Osteocyte (in vitro differentiated cells): ENCODE measurements around the gene CYTH1. TPM values are rescaled to one million over a fixed set of nuclear protein-coding genes. Genes with fewer than 3 reads are reported as not detected.

Source experiments
- DNase-seq: peaks from one replicate; pipeline ENCODE4 v3.0.0; 2021; ENCODE audit warnings: mixed read lengths; ENCODE audit not compliant: unreplicated experiment; ENCODE audit errors: extremely low spot score
- H3K27ac Mint-ChIP-seq: one replicate; pipeline ENCODE4 v1.8.0; 2021; ENCODE audit warnings: mild to moderate bottlenecking, mixed read lengths; ENCODE audit not compliant: unreplicated experiment
- H3K27me3 Mint-ChIP-seq: one replicate; pipeline ENCODE4 v1.8.0; 2021; ENCODE audit warnings: mixed read lengths; ENCODE audit not compliant: unreplicated experiment
- H3K36me3 Mint-ChIP-seq: one replicate; pipeline ENCODE4 v1.8.0; 2021; ENCODE audit warnings: mixed read lengths; ENCODE audit not compliant: unreplicated experiment
- H3K4me1 Mint-ChIP-seq: one replicate; pipeline ENCODE4 v1.8.0; 2021; ENCODE audit warnings: mixed read lengths; ENCODE audit not compliant: unreplicated experiment
- H3K4me3 Mint-ChIP-seq: one replicate; pipeline ENCODE4 v1.8.0; 2021; ENCODE audit warnings: mild to moderate bottlenecking, moderate library complexity, mixed read lengths; ENCODE audit not compliant: unreplicated experiment
- H3K9me3 Mint-ChIP-seq: one replicate; pipeline ENCODE4 v1.8.0; 2021; ENCODE audit warnings: mixed read lengths; ENCODE audit not compliant: unreplicated experiment
- total RNA-seq: library from RNA; stranded (reverse); gene quantifications from 2 replicates; pipeline ENCODE4 v1.2.1, GENCODE V29; 2021
- TF ChIP-seq, protein P1 (sequence below): fragments of 200-600 bp; sonication (generic); IDR thresholded peaks from 2 replicates; pipeline ENCODE4 v1.5.0; 2021; ENCODE audit warnings: antibody characterized with exemption, mild to moderate bottlenecking, moderate library complexity

The CYTH1 gene
- total RNA-seq, 1 donor from 2014 or later: 113 TPM

DNA sequence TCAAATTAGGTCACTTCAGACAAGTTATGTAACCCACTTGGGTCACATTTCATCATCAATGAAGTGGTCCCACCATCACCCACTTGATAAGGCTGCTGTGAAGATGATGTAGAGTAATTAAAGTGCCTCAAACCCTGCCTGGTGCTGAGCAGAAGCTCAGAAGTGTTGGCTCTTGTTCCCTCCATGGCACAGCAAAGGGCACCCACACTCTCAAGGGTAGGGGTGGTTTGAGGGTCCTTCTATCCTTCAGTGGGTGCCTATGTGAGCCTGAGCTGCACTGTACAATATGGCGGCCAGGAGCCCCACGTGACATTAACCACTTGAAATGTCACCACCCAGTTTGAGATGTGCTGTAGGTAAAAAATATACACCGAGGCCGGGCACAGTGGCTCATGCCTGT, 71.5 kb downstream of the CYTH1 start:
- TF ChIP-seq, protein P1, sequence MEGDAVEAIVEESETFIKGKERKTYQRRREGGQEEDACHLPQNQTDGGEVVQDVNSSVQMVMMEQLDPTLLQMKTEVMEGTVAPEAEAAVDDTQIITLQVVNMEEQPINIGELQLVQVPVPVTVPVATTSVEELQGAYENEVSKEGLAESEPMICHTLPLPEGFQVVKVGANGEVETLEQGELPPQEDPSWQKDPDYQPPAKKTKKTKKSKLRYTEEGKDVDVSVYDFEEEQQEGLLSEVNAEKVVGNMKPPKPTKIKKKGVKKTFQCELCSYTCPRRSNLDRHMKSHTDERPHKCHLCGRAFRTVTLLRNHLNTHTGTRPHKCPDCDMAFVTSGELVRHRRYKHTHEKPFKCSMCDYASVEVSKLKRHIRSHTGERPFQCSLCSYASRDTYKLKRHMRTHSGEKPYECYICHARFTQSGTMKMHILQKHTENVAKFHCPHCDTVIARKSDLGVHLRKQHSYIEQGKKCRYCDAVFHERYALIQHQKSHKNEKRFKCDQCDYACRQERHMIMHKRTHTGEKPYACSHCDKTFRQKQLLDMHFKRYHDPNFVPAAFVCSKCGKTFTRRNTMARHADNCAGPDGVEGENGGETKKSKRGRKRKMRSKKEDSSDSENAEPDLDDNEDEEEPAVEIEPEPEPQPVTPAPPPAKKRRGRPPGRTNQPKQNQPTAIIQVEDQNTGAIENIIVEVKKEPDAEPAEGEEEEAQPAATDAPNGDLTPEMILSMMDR: no peak
- no peaks in the 10 kb centered on the region for H3K27me3 Mint-ChIP-seq
- H3K36me3 Mint-ChIP-seq: peaks cover 1% of the 10 kb centered on the region
- H3K9me3 Mint-ChIP-seq: no peaks in the 10 kb centered on the region
- H3K4me1 Mint-ChIP-seq: peaks cover 64% of the 10 kb centered on the region
- no peak for DNase-seq
- no peak overlapping the region for H3K4me3 Mint-ChIP-seq
- no peak overlapping the region for H3K27ac Mint-ChIP-seq

DNA sequence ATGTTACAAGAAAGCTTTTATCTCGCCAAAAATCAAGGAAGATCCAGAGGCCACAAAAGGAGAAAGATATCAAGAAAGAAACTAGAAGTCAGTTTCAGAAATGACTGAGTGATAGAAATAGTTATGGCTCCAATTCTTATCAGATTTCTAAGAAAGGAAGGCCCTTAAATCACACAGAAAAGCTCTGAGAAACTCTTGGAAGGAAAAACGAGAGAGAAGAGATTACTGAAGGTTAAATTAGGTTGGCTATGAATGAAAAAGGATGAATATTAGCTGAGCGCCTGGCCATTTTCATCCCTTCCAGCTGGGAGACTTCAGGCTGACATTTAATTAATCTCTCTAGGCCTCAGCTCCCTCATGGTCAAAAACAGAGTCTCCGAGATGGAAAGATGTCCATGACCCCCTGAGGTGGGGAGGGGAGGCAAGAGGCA, 72.3 kb downstream of the CYTH1 start:
- no peak for DNase-seq
- Mint-ChIP-seq H3K27ac (peak overlapping the region; percentile 98), H3K27me3 (no peaks in the 10 kb centered on the region), H3K36me3 (peaks cover 6% of the 10 kb centered on the region), H3K9me3 (no peaks in the 10 kb centered on the region), H3K4me1 (peaks cover 62% of the 10 kb centered on the region), H3K4me3 (no peak overlapping the region)
- TF ChIP-seq, protein P1: no peak

DNA sequence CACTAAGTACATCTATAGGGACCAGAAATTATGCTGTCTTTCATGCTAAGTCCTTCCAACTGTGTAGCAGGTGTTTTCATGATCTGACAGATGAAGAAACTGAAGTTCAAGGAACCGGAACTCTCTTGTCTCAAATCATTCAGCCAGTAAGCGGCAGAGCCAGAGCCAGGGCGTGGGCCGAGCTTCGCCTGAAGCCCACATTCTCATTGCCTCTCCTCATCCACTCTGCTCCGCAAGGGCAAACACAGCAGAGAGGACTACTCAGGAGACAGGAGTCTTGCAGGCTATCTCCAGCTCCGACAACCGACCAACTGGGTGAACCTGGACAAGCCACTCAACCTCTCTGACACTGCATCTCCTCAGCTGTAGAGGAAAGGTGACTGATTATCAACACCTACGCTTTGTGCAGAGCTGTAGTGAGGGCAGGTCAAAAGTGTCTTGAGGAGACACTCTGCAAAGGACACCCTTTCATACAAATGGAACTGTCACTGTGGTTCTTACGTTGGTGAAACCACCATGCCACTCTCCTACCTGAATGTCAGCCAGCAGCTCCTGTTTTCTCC, 72.9 kb downstream of the CYTH1 start:
- Mint-ChIP-seq H3K9me3 (no peaks in the 10 kb centered on the region), H3K4me1 (peaks cover 57% of the 10 kb centered on the region), H3K4me3 (no peak overlapping the region), H3K27me3 (no peaks in the 10 kb centered on the region), H3K36me3 (peaks cover 6% of the 10 kb centered on the region), H3K27ac (peak overlapping the region; percentile 98)
- TF ChIP-seq, protein P1: no peak
- no peak for DNase-seq

DNA sequence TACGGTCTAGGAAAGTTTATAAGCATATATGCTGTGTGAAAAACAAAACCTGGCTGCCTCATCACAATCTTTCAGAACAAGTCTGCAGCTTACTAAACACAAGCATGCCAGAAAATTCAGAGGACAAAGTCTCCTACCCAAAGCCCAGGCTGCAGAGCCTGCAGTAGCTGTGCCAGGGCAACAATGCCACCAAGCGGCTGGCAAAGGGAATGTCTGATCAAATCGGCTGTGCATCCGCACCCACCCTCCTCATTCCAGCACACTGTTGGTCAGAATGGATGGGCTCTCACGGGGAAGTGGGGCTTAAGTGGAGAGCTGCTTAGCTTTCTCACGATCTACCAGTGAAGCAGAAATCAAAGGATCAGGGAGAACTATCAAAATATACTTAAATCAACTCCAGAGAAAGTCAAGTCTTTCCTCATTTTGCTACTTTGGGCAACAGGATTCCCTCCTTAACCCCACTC, 73.5 kb downstream of the CYTH1 start:
- H3K36me3 Mint-ChIP-seq: peaks cover 7% of the 10 kb centered on the region
- TF ChIP-seq, protein P1: peak; percentile 97
- H3K4me1 Mint-ChIP-seq: peaks cover 60% of the 10 kb centered on the region
- H3K27ac Mint-ChIP-seq: peak overlapping the region; percentile 98
- DNase-seq: peak; percentile 93
- H3K9me3 Mint-ChIP-seq: no peaks in the 10 kb centered on the region
- H3K27me3 Mint-ChIP-seq: no peaks in the 10 kb centered on the region
- H3K4me3 Mint-ChIP-seq: peak overlapping the region; percentile 67

DNA sequence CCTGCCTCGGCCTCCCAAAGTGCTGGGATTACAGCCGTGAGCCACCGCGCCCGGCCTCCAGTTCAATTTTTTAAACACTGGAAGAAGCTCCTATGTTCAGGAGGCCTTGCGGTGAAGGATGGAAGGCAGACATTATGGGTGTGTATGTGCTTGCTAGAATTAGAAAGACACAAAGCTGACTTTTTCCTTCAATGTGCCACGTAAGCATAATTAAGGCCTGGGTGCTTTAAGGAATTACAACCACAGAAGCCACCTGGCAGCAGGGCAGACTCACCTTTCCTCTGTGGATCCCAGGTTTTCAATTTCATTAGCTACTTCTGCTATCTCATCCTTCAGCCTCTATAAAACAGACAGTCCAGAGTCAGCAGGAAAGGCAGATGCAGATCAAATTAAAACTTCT, 74.2 kb downstream of the CYTH1 start:
- H3K9me3 Mint-ChIP-seq: no peaks in the 10 kb centered on the region
- H3K4me1 Mint-ChIP-seq: peaks cover 62% of the 10 kb centered on the region
- peaks cover 9% of the 10 kb centered on the region for H3K36me3 Mint-ChIP-seq
- peak overlapping the region; percentile 67 for H3K4me3 Mint-ChIP-seq
- DNase-seq: no peak
- TF ChIP-seq, protein P1: no peak
- H3K27ac Mint-ChIP-seq: peak overlapping the region; percentile 98
- no peaks in the 10 kb centered on the region for H3K27me3 Mint-ChIP-seq
